DMS153 (cell line): ENCODE measurements around the gene DPYD.

Source experiments
- DNase-seq: peaks from one replicate; lab custom pipeline; 2025; lab: John Stamatoyannopoulos, UW

The DPYD gene

DNA sequence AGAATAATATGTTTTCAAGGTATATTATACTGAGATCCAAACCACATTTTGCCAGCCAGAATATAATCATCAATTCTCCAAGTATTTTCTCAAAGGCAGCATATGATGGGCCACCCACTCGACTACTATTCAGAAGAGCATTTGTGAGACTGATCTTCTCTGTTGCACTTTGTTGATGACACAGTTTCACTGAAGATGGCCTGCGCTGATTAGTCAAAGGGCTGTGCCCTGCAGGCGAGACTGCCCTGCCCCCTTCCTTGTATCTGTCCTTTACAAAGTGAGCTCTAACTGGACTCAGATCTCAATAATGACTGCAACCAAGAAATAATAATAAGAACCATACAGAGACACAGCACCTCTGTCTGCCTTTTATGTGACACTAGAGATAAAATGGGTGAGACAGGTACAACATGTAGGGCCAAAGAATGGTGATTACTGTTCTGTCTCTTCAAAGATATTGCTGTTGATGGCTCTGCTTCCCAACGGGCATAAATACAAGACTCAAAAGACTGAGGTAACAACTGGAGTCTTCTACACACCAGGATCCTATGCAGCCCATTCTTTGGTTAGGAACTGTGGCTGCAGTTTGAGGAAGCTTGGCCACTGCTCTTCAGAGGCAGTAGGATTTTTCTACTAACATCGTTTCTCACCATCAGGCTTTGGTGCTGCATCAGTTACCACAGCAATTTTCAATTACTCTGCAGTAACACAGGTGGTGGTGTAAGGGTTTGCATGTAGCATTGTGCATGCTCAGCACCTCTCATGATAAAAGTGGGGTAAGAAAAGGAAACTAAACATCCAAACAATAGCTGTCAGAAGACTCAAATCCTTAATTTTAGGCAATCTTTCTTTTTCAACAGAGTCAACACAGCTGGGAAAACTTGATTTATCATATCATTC, 718.1 kb downstream of the DPYD start:
- no peak for DNase-seq

DNA sequence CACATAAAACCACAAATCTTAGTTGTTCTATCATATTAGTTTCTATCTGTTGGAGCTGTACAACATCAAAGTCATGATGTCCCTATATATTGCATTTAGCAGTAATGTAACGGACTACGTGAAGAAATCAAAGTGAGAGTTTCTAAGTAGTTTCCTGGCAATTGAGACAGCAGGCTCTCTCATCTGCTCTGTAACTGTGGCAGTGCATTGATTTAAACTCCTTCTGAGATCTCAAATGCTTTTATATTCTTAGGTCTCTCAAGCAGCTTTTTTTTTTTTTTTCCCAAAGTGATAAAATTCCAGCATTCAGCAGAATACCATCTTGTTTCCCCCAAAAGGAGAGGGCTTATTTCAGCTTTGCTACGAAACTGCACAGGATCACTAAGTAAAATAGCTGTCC, 719.2 kb downstream of the DPYD start:
- DNase-seq: no peak

DNA sequence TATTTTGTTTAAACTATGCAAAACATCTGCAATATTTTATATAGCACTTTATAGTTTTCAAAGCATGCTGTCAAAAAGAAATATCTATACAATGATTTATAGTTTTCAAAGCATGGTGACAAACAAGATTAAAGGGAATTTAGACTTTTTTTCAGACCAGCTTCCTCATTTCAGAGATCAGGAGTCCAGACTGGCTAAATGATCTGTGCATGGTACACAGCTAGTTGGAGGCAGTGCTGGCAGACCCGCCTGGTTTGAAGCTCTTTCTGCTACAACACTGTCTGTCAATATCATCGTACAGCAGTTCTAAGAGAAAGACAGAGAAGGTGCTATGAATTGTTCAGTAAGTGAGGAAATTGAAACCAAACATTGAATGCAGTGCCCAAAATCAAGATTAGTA, 720.2 kb downstream of the DPYD start:
- no peak for DNase-seq

DNA sequence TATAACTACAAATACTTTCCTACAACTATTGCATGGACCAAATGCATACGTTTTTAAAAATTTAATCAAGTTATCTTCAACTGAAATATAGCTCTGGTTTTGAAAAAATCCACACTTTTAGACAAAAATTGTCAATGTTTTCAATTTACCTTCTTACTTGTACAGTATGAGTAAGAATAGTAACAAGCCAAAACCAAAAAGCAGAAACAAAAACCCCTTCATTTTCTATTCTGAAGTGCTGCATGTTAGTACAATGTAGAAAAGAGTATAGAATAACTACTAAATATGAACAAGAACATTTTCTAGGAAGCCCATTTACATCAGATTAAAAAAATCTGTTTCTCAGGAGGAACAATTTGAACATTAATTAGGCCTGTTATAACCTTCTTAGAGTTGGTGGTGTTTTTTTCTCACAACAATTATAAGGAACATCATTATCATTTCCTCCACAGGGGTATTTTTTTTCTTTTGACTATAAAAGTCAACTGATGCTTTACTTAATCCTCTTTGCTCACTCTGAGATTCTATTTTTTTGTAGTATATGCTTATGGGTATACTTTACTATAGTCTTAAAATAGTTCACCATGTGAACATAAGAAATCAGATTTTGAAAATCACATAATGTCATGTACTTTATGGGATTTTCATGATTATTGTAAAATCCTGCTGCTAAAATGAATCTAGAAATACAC, 723.9 kb downstream of the DPYD start:
- no peak for DNase-seq

DNA sequence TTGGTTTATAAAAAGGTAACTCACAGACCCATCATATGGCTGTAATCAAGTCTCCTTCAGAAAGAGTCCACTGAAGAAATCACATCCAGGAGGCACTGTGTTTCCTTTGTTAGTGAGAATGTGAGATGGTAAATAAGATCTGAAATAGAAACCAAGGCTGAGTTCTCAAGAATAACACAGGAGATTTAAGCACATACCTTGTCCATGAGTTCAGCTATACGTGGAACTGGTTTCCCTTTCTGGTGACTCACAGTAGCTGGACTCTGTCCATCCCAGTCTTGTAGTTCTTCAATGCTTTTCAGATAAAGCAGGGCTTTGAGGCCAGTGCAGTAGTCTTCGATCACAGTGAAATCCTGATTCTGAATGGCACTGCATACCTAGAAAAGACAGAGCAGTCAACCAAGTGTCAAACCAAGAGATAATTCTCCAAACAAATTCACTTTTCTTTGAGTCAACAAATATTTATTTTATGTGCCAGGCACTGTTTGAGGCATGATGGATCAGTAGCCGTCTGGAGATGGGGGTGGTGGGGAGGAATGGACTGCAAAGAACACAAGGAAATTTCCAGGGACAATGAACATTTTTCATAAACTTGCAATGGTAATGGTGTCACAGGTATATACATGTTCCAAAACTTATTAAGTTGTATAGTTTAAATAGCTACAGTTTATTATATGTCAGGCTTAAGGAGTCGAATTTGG, 727.8 kb downstream of the DPYD start:
- no peak for DNase-seq

DNA sequence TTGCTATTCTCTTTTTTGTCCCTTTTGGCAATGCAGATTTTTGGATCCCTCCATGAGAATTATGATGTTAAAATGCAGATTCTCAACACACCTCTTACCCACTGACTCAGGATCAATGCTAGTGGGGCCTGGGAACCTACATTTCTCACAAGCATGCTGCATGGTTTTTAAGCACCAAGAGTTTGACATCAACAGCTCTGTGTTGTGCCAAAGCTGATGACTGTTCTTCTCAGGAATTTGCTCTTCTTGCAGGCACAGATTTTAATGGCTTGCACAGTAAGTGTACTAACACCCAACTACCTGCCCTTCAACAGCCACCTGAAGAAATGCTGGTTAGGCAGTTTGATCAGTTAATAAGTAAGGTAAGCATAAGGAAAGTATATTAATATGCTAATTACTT, 730.5 kb downstream of the DPYD start:
- no peak for DNase-seq

DNA sequence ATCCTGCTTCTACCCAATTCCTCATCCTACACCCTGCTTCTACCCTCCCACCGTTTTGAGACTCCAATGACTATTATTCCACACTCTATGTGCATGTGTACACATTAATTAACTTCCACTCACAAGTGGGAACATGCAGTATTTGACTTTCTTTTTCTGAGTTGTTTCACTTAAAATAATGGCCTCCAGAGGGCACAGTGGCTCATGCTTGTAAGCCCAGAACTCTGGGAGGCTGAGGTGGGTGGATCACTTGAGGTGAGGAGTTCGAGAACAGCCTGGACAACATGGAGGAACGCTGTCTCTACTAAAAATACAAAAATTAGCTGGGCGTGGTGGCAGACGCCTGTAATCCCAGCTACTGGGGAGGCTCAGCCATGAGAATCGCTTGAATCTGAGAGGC, 734.5 kb downstream of the DPYD start:
- DNase-seq: no peak

DNA sequence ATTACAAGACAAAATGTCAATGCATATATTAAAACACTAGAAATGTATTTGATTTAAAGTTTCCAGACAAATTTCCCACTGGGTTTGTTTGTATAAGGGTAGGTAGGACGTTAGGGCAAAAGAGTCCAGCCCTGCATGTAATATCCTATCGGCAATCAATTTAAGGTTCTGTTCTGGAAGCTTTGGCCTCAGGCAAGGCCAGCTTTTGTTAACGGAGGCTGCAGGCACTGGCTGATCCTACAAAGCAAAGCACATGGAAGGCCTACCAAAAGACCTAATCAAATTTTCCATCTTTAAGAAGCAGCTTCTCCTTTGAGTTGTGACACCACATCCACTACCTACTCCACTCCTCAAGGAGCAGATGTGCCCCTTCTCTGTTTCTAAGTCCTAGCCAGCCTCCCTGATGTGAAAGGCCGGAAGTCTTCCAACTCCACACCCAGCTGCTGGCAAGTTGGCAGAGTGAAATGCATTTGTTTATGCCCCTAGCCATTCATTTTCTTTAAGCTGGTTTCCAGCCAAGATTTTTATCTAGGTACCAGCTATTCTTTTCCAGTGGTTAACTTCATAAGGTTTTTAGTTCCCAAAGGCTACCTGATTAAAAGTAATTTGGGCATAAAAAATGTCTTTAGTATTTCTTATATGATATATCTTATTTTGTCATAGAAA, 746.7 kb downstream of the DPYD start:
- DNase-seq: no peak

DNA sequence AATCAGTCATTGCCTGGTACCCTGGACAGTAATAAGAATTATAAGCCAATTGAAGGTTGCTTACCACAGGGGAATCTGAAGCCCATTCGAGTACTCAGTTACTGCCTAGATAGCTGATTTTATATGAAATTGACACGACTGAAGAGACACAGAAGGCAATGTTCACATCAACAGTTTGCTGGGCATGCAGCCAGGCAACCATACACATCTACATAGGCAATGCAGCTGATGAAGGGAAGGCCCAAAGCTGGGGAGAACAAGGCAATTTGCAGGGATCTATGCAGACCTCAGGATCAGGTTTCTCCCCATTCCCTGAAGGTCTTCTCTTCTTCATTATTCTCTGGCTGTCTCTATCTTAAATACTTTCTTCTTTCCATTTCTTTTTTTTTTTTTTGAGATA, 750.5 kb downstream of the DPYD start:
- no peak for DNase-seq

DNA sequence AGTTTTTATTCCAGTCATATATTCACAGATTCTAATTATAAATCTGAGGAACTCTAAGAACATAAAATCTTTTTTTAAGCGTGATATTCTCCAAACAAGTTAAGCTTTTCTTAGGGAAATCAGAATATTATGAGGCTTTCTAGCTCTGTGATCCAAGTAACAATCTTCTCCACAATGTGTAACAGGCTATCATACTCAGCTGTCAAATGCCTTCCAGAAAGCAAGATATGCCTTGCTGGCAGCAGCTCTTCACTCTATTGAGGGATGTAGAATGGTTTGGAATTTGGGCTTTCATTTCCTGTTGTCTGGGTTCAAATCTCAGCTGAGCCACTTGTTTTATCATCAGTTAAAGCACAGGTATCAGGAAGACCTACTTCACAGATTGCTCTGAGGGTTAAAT, 752.8 kb downstream of the DPYD start:
- DNase-seq: no peak

DNA sequence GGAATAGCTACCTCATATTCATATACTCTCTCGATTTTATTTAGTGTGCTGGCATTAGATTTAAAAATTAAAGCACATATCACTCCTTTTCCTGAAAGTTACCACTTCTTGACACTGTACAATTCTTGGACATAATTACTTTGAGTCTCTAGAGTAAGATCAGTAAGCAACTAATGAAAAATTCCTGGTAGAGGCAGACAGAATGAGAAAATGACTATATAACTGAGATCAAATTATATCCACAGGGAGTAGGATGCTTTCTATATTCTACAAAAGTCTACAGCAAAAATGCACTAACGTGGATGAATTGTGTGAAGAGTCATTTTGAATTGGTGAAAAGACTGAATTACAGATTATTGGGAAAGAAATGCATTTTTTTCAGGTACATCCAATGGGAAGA, 753.6 kb downstream of the DPYD start:
- DNase-seq: no peak

DNA sequence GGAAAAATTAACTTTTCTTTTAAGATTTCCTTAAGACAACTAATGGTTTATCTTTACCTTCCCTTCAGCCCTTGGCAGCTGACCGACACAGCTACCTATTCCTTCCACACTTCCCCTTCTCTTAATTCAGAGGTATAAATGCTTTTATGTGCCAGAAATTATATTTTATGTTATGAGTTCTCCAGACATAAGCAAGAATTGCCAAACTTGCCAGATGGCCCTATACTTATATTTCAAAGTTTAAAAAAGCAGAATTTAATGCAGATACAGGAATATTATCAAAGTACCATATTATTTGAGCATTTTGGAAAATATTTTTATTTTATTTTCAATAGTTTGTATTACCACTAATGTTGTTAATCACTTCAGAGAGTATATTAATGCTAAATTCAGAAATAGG, 754.2 kb downstream of the DPYD start:
- no peak for DNase-seq

DNA sequence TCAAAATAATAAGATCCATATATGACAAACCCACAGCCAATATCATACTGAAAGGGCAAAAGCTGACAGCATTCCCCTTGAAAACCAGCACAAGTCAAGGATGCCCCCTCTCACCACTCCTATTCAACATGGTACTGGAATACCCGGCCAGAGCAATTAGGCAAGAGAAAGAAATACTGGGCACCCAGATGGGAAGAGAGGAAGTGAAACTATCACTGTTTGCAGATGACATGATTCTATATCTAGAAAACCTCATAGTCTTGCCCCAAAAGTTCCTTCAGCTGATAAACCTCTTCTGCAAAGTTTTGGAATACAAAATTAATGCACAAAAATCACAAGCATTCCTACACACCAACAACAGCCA, 756.6 kb downstream of the DPYD start:
- DNase-seq: no peak

DNA sequence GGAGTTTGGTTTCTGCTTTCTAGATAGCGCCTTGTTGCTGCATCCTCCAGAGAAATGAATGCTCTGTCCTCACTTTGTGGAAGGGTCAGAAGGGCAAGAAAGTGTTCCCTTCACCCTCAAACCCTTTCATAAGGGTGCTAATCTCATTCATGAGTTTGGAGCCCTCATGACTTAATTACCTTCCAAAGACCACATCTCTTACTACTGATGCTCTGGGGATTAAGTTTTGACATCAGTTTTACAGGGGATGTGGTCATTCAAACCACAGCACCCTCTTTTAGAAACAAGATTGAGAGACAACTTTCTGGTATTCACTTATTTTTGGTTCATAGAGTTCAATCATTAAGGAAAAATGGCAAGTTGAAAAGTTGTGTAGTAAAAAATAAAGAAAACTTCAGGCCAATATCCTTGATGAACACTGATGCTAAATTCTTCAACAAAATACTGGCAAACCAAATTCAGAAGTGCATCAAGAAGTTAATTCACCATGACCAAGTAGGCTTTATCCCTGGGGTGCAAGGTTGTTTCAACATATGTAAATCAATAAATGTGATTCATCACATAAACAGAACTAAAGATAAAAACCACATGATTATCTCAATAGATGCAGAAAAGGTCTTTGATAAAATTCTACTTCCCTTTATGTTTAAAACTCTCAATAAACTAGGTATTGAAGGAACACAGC, 757.1 kb downstream of the DPYD start:
- no peak for DNase-seq

DNA sequence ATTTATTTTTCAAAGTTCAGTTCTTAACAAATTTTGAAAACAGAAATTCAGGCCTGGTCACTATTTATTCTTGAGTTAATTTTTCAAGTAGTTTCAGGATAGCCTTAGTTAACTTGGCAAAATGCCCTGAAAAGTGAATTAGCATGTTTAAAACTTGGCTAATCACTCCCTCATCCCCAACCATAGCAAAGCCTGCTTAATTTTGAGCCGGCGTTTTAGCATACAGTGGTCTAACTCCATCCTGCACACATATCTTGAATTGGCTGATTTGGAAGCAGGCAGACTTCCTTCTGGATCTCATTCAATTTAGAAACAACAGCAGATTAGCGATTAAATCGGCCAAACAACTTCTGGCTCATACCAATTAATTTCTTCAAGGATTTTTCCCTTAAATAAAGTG, 760.0 kb downstream of the DPYD start:
- DNase-seq: no peak

DNA sequence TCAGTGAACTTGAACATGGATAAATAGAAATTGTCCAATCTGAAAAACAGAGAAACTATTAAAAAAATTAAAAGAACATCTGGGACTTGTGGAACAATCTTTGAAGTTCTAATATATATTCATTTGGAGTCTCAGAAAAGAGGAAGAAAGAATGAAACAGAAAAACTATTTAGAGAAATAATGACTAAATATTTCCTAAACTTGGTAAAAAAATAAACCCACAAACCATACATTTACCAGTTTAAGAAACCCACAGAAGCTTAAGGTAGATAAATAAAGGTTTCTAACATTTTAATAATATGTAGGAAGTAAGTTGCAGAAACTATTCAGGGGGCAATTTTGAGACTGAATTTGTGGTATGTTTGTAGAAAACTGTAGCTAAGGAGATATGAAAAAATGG, 761.5 kb downstream of the DPYD start:
- no peak for DNase-seq

DNA sequence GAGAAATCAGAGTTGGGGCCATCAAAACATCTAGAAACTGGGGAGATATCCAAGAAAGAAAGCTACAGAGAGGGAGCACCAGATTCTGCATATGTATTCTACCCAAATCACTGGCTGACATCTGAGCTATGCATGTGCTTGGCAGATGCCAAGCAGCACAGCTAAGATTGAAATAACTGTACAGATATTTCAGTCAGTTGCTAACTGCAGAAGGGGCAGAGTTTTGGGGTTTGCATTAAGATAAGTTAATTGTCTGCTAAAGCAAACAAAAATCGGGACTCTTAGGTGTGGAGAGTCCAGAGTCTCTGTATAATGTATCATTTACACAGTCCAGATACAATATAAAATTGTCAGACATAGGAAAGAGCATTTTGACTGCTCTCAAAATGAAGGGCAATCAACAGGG, 762.1 kb downstream of the DPYD start:
- no peak for DNase-seq

DNA sequence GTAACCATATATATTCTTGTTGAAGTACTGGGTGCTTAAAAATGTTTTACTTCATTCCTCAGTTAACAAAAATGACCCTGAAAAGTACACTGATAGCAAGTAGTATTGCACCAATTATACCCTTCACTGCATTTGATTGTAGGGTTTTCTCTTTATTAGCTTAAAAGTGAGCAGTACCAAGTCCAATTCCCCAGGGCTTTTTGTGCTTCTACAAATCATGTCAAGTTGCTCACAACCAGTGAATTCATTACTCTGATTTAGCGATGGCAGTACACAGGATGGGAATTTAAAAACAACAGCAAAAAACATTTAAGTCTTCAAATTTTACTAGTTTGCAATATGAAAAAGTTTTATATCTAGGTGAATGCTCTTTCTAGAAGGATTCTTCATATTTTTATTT, 762.8 kb downstream of the DPYD start:
- DNase-seq: no peak

DNA sequence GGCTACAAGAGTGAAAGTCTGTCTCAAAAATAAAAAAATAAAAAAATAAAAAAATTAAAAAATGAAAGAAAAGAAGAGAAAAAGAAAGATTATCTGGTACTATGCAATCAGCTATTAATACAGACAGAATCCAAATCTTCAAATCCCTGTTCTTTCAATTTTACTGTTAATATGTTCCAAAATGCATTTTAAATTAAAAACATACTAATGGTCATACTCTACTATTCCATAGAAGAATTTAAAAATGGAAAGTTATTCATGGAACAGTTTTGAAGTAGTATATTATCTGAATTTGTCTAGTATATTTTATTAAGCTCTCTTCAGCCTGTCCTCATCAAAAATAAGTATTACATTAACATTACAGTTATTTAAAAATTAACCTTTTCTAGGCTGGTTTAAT, 769.2 kb downstream of the DPYD start:
- DNase-seq: no peak

DNA sequence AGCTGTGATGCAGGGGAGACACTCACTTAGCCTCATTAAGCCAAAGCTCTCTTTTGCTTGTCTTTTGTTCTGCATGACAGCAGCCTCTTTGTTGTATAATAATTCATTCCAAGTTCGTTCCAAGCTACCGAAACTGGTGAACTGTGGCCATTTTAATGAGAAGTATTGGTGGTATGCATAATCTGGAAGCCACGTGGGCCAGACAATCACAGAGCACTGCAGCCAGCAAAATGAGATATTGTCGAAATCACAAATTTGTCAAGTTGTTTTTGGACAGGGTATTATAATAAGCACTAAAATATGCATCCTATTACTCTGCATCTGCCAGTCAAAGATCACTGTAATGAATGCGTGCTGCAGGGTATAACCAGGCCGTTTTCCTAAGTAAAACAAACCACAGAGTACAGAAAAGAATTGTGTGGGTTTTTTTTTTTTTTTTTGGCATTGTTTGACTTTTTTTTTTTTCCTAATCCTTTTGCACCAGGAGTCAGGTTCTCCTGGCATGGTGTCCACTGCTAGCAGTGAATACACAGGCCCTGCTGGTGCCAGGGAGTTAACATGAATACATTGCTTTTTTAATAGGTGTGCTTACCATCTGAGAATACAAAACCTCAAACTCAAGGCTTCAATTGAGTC, 775.4 kb downstream of the DPYD start:
- DNase-seq: no peak

DNA sequence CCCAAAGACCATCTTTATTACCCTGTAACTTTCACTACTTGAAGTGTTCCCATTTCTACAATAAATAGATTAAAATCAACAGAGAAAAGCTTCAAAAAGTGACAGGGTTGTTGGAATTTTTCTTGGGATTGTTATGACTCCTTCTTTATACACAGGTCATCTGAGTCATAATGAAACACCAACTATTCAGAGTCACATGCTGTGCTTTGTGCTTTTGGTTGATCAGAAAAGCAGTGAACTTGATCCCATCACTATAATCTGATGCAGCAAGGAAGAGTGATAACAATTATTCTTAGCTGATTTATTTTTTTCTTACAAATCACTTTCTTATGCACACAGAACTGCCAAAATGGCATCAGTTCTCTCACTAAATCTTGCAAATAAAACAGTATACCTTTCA, 776.3 kb downstream of the DPYD start:
- no peak for DNase-seq
